H1 (cell line): ENCODE data around the gene QSOX1. TPM values are rescaled to one million over a fixed set of nuclear protein-coding genes. Genes with fewer than 3 reads are reported as not detected.

Experiments
- CTCF ChIA-PET: fragments of 300-600 bp; sonication (Branson Sonifier 250); formaldehyde crosslinking; loops from one replicate; lab custom pipeline; 2021; ENCODE audit not compliant: partially characterized antibody; lab: Charles Lee
- POLR2A ChIA-PET: fragments of 300-600 bp; sonication (Branson Sonifier 250); formaldehyde crosslinking; loops from one replicate; lab custom pipeline; 2021; ENCODE audit warnings: inconsistent platforms; ENCODE audit not compliant: partially characterized antibody; lab: Charles Lee
- DNase-seq, 2 experiments: peaks; one replicate each; pipeline versions ENCODE4 v3.0.0 to v3.0.0-alpha.2; 2010 to 2022; ENCODE audit warnings: low spot score in 2 of 2, low read depth in 1 of 2, mixed read lengths in 1 of 2
- FAIRE-seq: peaks from 2 replicates; lab custom pipeline; 2011; peaks lifted over from hg19 to GRCh38; lab: Jason Lieb, UNC
- H2AFZ ChIP-seq: 2 replicates; pipeline ENCODE4 v1.8.1; 2012; ENCODE audit warnings: low read length, inconsistent platforms
- H2AK5ac ChIP-seq: 2 replicates; pipeline ENCODE4 v1.6.1; 2013; ENCODE audit warnings: low read depth, low read length
- H2BK120ac ChIP-seq: replicated peaks from 2 replicates; pipeline ENCODE3; 2013; ENCODE audit warnings: low read depth, low read length, inconsistent platforms
- H2BK12ac ChIP-seq: 2 replicates; pipeline ENCODE4 v1.6.1; 2013; ENCODE audit warnings: low read depth, low read length
- H2BK15ac ChIP-seq: 2 replicates; pipeline ENCODE4 v1.6.1; 2013; ENCODE audit warnings: low read length
- H2BK20ac ChIP-seq: 2 replicates; pipeline ENCODE4 v1.6.1; 2013; ENCODE audit warnings: low read length
- H2BK5ac ChIP-seq: 2 replicates; pipeline ENCODE4 v1.6.1; 2013; ENCODE audit warnings: low read depth, low read length
- H3K14ac ChIP-seq: 2 replicates; pipeline ENCODE4 v1.6.1; 2013; ENCODE audit warnings: inconsistent platforms; ENCODE audit not compliant: insufficient read length
- H3K18ac ChIP-seq: 2 replicates; pipeline ENCODE4 v1.6.1; 2013; ENCODE audit warnings: low read length; ENCODE audit errors: extremely low read depth
- H3K23ac ChIP-seq: 2 replicates; pipeline ENCODE4 v1.6.1; 2013; ENCODE audit warnings: inconsistent platforms; ENCODE audit not compliant: insufficient read length
- H3K23me2 ChIP-seq: 2 replicates; pipeline ENCODE4 v1.6.1; 2013; ENCODE audit warnings: low read depth, low read length
- H3K27ac ChIP-seq: 2 replicates; pipeline ENCODE4 v1.6.1; 2011; ENCODE audit warnings: low read depth, low read length, inconsistent platforms
- H3K27me3 ChIP-seq, 4 experiments: replicated peaks in 1 of 4; 1 replicate in 1 of 4; 2 replicates in 3 of 4; pipeline versions ENCODE4 v1.6.1 to v1.8.1; 2011 to 2013; ENCODE audit warnings: low read length in 3 of 4, mild to moderate bottlenecking in 3 of 4, inconsistent platforms in 2 of 4, mixed read lengths in 2 of 4, moderate library complexity in 1 of 4; ENCODE audit not compliant: control insufficient read depth in 3 of 4, insufficient read depth in 3 of 4; ENCODE audit errors: extremely low read depth in 1 of 4
- H3K36me3 ChIP-seq, 4 experiments: 2 replicates each; pipeline versions ENCODE4 v1.6.1 to v1.8.1; 2011 to 2013; ENCODE audit warnings: mild to moderate bottlenecking in 4 of 4, low read length in 3 of 4, moderate library complexity in 2 of 4, control low read depth in 1 of 4, inconsistent platforms in 1 of 4; ENCODE audit not compliant: insufficient read depth in 4 of 4, control insufficient read depth in 2 of 4
- H3K4ac ChIP-seq: replicated peaks from 2 replicates; pipeline ENCODE3; 2013; ENCODE audit warnings: low read length, low read depth, mixed read lengths, inconsistent platforms; ENCODE audit not compliant: insufficient read length
- H3K4me1 ChIP-seq, 4 experiments: replicated peaks in 1 of 4; 1 replicate in 1 of 4; 2 replicates in 3 of 4; pipeline versions ENCODE4 v1.6.1 to v1.8.1; 2011 to 2013; ENCODE audit warnings: low read length in 3 of 4, inconsistent platforms in 2 of 4, mixed read lengths in 1 of 4; ENCODE audit not compliant: insufficient read depth in 4 of 4, control insufficient read depth in 3 of 4
- H3K4me2 ChIP-seq, 2 experiments: 2 replicates each; pipeline versions ENCODE4 v1.6.1 to v1.8.1; 2011 to 2013; ENCODE audit warnings: low read depth in 2 of 2, low read length in 2 of 2, control low read depth in 1 of 2, inconsistent platforms in 1 of 2, mild to moderate bottlenecking in 1 of 2; ENCODE audit not compliant: insufficient read depth in 1 of 2
- H3K4me3 ChIP-seq, 4 experiments: fragments of 200-600, 300-600 bp in 1 of 4; sonication (generic), shearing (Covaris generic), sonication (Bioruptor Twin) in 1 of 4; 2 replicates each; pipeline versions ENCODE4 v1.5.1 to v1.8.1; 2011 to 2016; ENCODE audit warnings: low read length in 4 of 4, low read depth in 3 of 4, control low read depth in 2 of 4, inconsistent platforms in 2 of 4, mild to moderate bottlenecking in 2 of 4, mixed read lengths in 1 of 4, moderate library complexity in 1 of 4; ENCODE audit not compliant: insufficient read depth in 2 of 4; ENCODE audit errors: extremely low read depth in 1 of 4
- H3K56ac ChIP-seq: replicated peaks from 2 replicates; pipeline ENCODE3; 2013; ENCODE audit warnings: low read depth, mild to moderate bottlenecking, mixed read lengths, low read length, inconsistent platforms; ENCODE audit not compliant: insufficient read length
- H3K79me1 ChIP-seq: 2 replicates; pipeline ENCODE4 v1.6.1; 2013; ENCODE audit warnings: low read depth, low read length, control low read depth
- H3K79me2 ChIP-seq, 2 experiments: 2 replicates each; pipeline versions ENCODE4 v1.6.1 to v1.8.1; 2012 to 2013; ENCODE audit warnings: low read length in 2 of 2, mild to moderate bottlenecking in 2 of 2, inconsistent platforms in 1 of 2; ENCODE audit not compliant: insufficient read depth in 2 of 2, control insufficient read depth in 1 of 2
- H3K9ac ChIP-seq, 4 experiments: replicated peaks in 1 of 4; 1 replicate in 1 of 4; 2 replicates in 3 of 4; pipeline versions ENCODE4 v1.6.1 to v1.8.1; 2011 to 2013; ENCODE audit warnings: low read depth in 3 of 4, low read length in 3 of 4, control low read depth in 2 of 4, mild to moderate bottlenecking in 2 of 4, moderate library complexity in 2 of 4, inconsistent platforms in 1 of 4; ENCODE audit errors: extremely low read depth in 1 of 4
- H3K9me3 ChIP-seq, 2 experiments: 2 replicates each; pipeline versions ENCODE4 v1.6.1 to v1.8.1; 2012 to 2013; ENCODE audit warnings: mild to moderate bottlenecking in 2 of 2, moderate library complexity in 2 of 2, control low read depth in 1 of 2, inconsistent platforms in 1 of 2, low read depth in 1 of 2, low read length in 1 of 2, mixed read lengths in 1 of 2; ENCODE audit not compliant: insufficient read depth in 2 of 2
- H4K20me1 ChIP-seq, 2 experiments: replicated peaks in 1 of 2; 2 replicates each; pipeline versions ENCODE3 to v1.8.1; 2011 to 2013; ENCODE audit warnings: inconsistent platforms in 2 of 2, low read length in 2 of 2, mild to moderate bottlenecking in 1 of 2; ENCODE audit not compliant: insufficient read depth in 2 of 2, control insufficient read depth in 1 of 2
- H4K5ac ChIP-seq: 2 replicates; pipeline ENCODE4 v1.6.1; 2013; ENCODE audit warnings: low read length, low read depth, mixed read lengths, inconsistent platforms; ENCODE audit not compliant: insufficient read length
- H4K8ac ChIP-seq: 2 replicates; pipeline ENCODE4 v1.8.0; 2013; ENCODE audit warnings: mild to moderate bottlenecking, moderate library complexity, low read length, inconsistent platforms; ENCODE audit not compliant: insufficient read depth; ENCODE audit errors: extremely low read depth
- H4K91ac ChIP-seq: replicated peaks from 2 replicates; pipeline ENCODE3; 2013; ENCODE audit warnings: low read length, mixed read lengths, inconsistent platforms; ENCODE audit not compliant: insufficient read length
- ATF2 ChIP-seq: IDR thresholded peaks from 2 replicates; pipeline ENCODE4 v1.6.1; 2012; ENCODE audit warnings: low read length, inconsistent platforms
- CREB1 ChIP-seq: IDR thresholded peaks from 2 replicates; pipeline ENCODE4 v1.6.1; 2012; ENCODE audit warnings: inconsistent platforms
- POLR2AphosphoS5 ChIP-seq: IDR thresholded peaks from 2 replicates; pipeline ENCODE4 v1.6.1; 2011; ENCODE audit warnings: low read depth, low read length
- RAD21 ChIP-seq, 2 experiments: IDR thresholded peaks in 1 of 2; conservative IDR thresholded peaks in 1 of 2; 2 replicates each; pipeline ENCODE4 v1.6.1; 2011; ENCODE audit warnings: low read depth in 2 of 2, low read length in 2 of 2, improper control_type of control experiment in 1 of 2, inconsistent platforms in 1 of 2, mild to moderate bottlenecking in 1 of 2, moderate library complexity in 1 of 2
- RNF2 ChIP-seq: fragments of 200-900, 300-1000 bp; sonication (generic); IDR thresholded peaks from 2 replicates; pipeline ENCODE4 v1.7.1; 2016; ENCODE audit warnings: borderline replicate concordance, low read depth, mild to moderate bottlenecking, antibody characterized with exemption, low read length; ENCODE audit not compliant: poor library complexity, severe bottlenecking; ENCODE audit errors: missing control alignments
- SIN3A ChIP-seq, 2 experiments: IDR thresholded peaks in 1 of 2; conservative IDR thresholded peaks in 1 of 2; 2 replicates each; pipeline ENCODE4 v1.6.1; 2011 to 2012; ENCODE audit warnings: low read length in 2 of 2, improper control_type of control experiment in 1 of 2, low read depth in 1 of 2, mild to moderate bottlenecking in 1 of 2
- TBP ChIP-seq: IDR thresholded peaks from 2 replicates; pipeline ENCODE4 v1.6.1; 2011; ENCODE audit warnings: low read depth, low read length, improper control_type of control experiment
- USF2 ChIP-seq: IDR thresholded peaks from 2 replicates; pipeline ENCODE4 v1.6.1; 2011; ENCODE audit warnings: low read length, improper control_type of control experiment
- WGBS, 2 experiments: shearing (Covaris generic) in 1 of 2; methylation state at CpG; one replicate each; pipeline versions ENCODE4 v1.1.6 to v1.1.7; 2013 to 2015; ENCODE audit warnings: low lambda C conversion rate in 2 of 2, mixed read lengths in 2 of 2, inconsistent platforms in 1 of 2, low coverage in 1 of 2, missing lambda C conversion rate in 1 of 2; ENCODE audit not compliant: insufficient replicate concordance in 2 of 2, insufficient coverage in 1 of 2, insufficient read length in 1 of 2; ENCODE audit errors: extremely low coverage in 1 of 2, missing lambda C conversion rate in 1 of 2; 5-methylcytosine and 5-hydroxymethylcytosine counted together
- polyA plus RNA-seq, 7 experiments: library from polyadenylated mRNA; depleted of rRNA in 3 of 7; stranded (reverse) in 5 of 7; unstranded in 2 of 7; fragments of >200 nt in 5 of 7; fragments of 200-250 nt in 2 of 7; gene quantifications; 1 replicate in 5 of 7; 2 replicates in 1 of 7; 4 replicates in 1 of 7; pipeline versions ENCODE4 v1.2.1 to v1.2.3, GENCODE V29; 2011 to 2013; ENCODE audit warnings: missing spikeins in 2 of 7, mixed read lengths in 2 of 7
- total RNA-seq: library from RNA; stranded (reverse); fragmentation: NEBNext Ultra II Directional; extraction: Animal tissue kit (Norgen Biotek cat#: 25700); gene quantifications from 2 replicates; pipeline ENCODE4 v1.2.1, GENCODE V29; 2021

The QSOX1 gene
- total and polyA plus RNA-seq, 2 of the 8 experiments (the other 6 are each of a cell fraction or from before 2014, with no cell fraction given) = 97.7 to 123 TPM

- no peaks in the 10 kb centered on the region for H3K9me3 ChIP-seq
- CTCF ChIA-PET = interaction anchor here (1.0 to 8.1 kb wide), 4 partner anchors 12 to 32 kb away, joined by 3 to 108 read pairs (median 10); no protein-coding TSS in a partner anchor
- H2AK5ac ChIP-seq = no peak overlapping the region
- H3K56ac ChIP-seq = no peak overlapping the region
- peaks cover 5 to 37% of the 10 kb centered on the region in 2 experiments; a peak in 3 of 4 replicates for H3K79me2 ChIP-seq
- no peak overlapping the region for H3K23ac ChIP-seq
- 0 out of 2 replicates have a peak overlapping the region, but pooled peaks have one; percentile 72 for H3K18ac ChIP-seq
- peak overlapping the region in 3 of 4 experiments; percentile 52 to 82 (median 65); a peak in 6 of 7 replicates for H3K9ac ChIP-seq
- peaks cover 10 to 13% of the 10 kb centered on the region in 2 experiments for H4K20me1 ChIP-seq
- peak overlapping the region; percentile 80 to 91 for H3K4me2 ChIP-seq
- no peaks in the 10 kb centered on the region for H3K36me3 ChIP-seq
- POLR2A ChIA-PET = interaction anchor here (0.6 to 4.2 kb wide), 6 partner anchors 10 to 24 kb away, joined by 3 to 36 read pairs (median 3); no protein-coding TSS in a partner anchor
- peak overlapping the region; percentile 40; the same call in 1 of the 2 replicates for H2BK5ac ChIP-seq
- FAIRE-seq (no peak), DNase-seq (peak in 1 of 2 experiments; percentile 59)
- no peak overlapping the region for H2BK20ac ChIP-seq
- H4K8ac ChIP-seq = peak overlapping the region; percentile 83; the same call in 1 of the 2 replicates
- H3K23me2 ChIP-seq = peaks cover 8% of the 10 kb centered on the region
- H3K79me1 ChIP-seq = peaks cover 12% of the 10 kb centered on the region
- no peak overlapping the region for H3K4ac ChIP-seq
- H4K5ac ChIP-seq = no peak overlapping the region
- 1% methylated on average over 22 of the region's 29 CpGs; no CpG with 5 or more reads in 1 of the 2 experiments for WGBS, 2 experiments
- H4K91ac ChIP-seq = no peak overlapping the region
- H2BK15ac ChIP-seq = no peak overlapping the region
- peak overlapping the region; percentile 85 to 97 (median 96) for H3K4me3 ChIP-seq
- H3K4me1 ChIP-seq = peaks cover 1 to 7% (median 4%) of the 10 kb centered on the region in 4 experiments; a peak in 6 of 7 replicates
- H2BK120ac ChIP-seq = no peak overlapping the region
- peaks cover 0 to 15% (median 8%) of the 10 kb centered on the region in 4 experiments; a peak in 6 of 7 replicates for H3K27me3 ChIP-seq
- no peak overlapping the region for H3K14ac ChIP-seq
- no peak overlapping the region for H3K27ac ChIP-seq
- peak overlapping the region; percentile 63 for H2AFZ ChIP-seq
- no peak overlapping the region for H2BK12ac ChIP-seq
- no peak for TF ChIP-seq SIN3A (conservative IDR thresholded peaks at IDR 0.05 in 1 of 2, IDR thresholded peaks at IDR 0.05 in 1 of 2; ENCODE audit: low read depth in 1 of 2, low read length in 2 of 2)
- no peak; the same call in 1 of the 2 replicates for TF ChIP-seq POLR2AphosphoS5
- TF ChIP-seq ATF2 = no peak
- TF ChIP-seq USF2 = no peak
- TF ChIP-seq RNF2 = no peak
- no peak for TF ChIP-seq RAD21 (IDR thresholded peaks at IDR 0.05 in 1 of 2, conservative IDR thresholded peaks at IDR 0.05 in 1 of 2; ENCODE audit: low read depth in 2 of 2, low read length in 2 of 2)
- no peak for TF ChIP-seq CREB1
- TF ChIP-seq TBP = no peak
Observed at GRCh38 chr1:180155182-180155682, 563 bp downstream of the QSOX1 start.
